K562 (cell line): ENCODE results near the gene MAP3K6. TPM values are rescaled to one million over a fixed set of nuclear protein-coding genes. Genes with fewer than 3 reads are reported as not detected.

Experiments
- CHCHD3 ChIP-seq: fragments of 250-450 bp; sonication (Bioruptor Pico); IDR thresholded peaks from 2 replicates; pipeline ENCODE4 v2.1.2; 2022; ENCODE audit warnings: mild to moderate bottlenecking
- CHD2 ChIP-seq: IDR thresholded peaks from 2 replicates; pipeline ENCODE4 v1.6.1; 2011; ENCODE audit warnings: low read depth, low read length
- CHD4 ChIP-seq: fragments of 200-600 bp; sonication (generic); IDR thresholded peaks from 3 replicates; pipeline ENCODE4 v1.6.1; 2012; ENCODE audit warnings: low read depth, mild to moderate bottlenecking, mixed read lengths, low read length, inconsistent platforms; ENCODE audit not compliant: insufficient read depth, insufficient replicate concordance, poor library complexity, severe bottlenecking
- FOXA1 ChIP-seq: fragments of 450-650 bp; IDR thresholded peaks from 2 replicates; pipeline ENCODE4 v1.6.1; 2016; ENCODE audit warnings: mild to moderate bottlenecking, borderline replicate concordance
- HDAC2 ChIP-seq: fragments of 450-650 bp; IDR thresholded peaks from 2 replicates; pipeline ENCODE4 v1.6.1; 2016; ENCODE audit warnings: mild to moderate bottlenecking
- HNRNPL ChIP-seq: fragments of 200-400 bp; formaldehyde crosslinking; IDR thresholded peaks from 2 replicates; pipeline ENCODE4 v1.6.1; 2017; ENCODE audit warnings: low read depth, mild to moderate bottlenecking, low read length
- KHSRP ChIP-seq: fragments of 450-650 bp; IDR thresholded peaks from 2 replicates; pipeline ENCODE4 v1.6.1; 2017
- RAD51 ChIP-seq: fragments of 450-650 bp; IDR thresholded peaks from 2 replicates; pipeline ENCODE4 v1.7.1; 2016; ENCODE audit warnings: low read depth, mild to moderate bottlenecking, borderline replicate concordance
- RHOXF2B ChIP-seq: fragments of 250-450 bp; sonication (Bioruptor Pico); conservative IDR thresholded peaks from 2 replicates; pipeline ENCODE4 v1.5.1; 2021
- SMAD4 ChIP-seq: fragments of 250-450 bp; sonication (Bioruptor Pico); conservative IDR thresholded peaks from 2 replicates; pipeline ENCODE4 v1.8.0; 2021; ENCODE audit warnings: inconsistent platforms, mild to moderate bottlenecking, moderate library complexity
- SP1 ChIP-seq: sonication (generic); formaldehyde crosslinking; IDR thresholded peaks from 2 replicates; pipeline ENCODE4 v1.8.1; 2022; ENCODE audit warnings: mild to moderate bottlenecking, missing genetic modification reagents
- ZBTB7A ChIP-seq: IDR thresholded peaks from 2 replicates; pipeline ENCODE4 v1.6.1; 2011; ENCODE audit warnings: low read depth, mild to moderate bottlenecking, low read length, moderate library complexity, borderline replicate concordance; ENCODE audit not compliant: control insufficient read depth
- ZNF23 ChIP-seq: fragments of 250-450 bp; sonication (Bioruptor Pico); IDR thresholded peaks from 2 replicates; pipeline ENCODE4 v1.4.0; 2020; ENCODE audit warnings: mild to moderate bottlenecking
- polyA plus RNA-seq, 8 experiments: library from polyadenylated mRNA; depleted of rRNA in 4 of 8; stranded (reverse) in 5 of 8; unstranded in 3 of 8; fragments of >200 nt; fragmentation: Nextera tagmentation in 2 of 8; fragmentation: Illumina TruSeq in 1 of 8; extraction: Ambion mirVana in 2 of 8; extraction: Trizol in 1 of 8; gene quantifications; 2 replicates each; pipeline versions ENCODE4 v1.2.1 to v1.2.3, GENCODE V29; 2011 to 2014; ENCODE audit warnings: inconsistent platforms in 1 of 8, missing spikeins in 1 of 8
- total RNA-seq, 7 experiments: library from RNA; depleted of rRNA in 6 of 7; stranded (reverse); fragments of >200 nt in 6 of 7; fragmentation: Illumina TruSeq in 2 of 7; extraction: Trizol in 2 of 7; gene quantifications; 2 replicates each; pipeline versions ENCODE4 v1.2.1 to v1.2.3, GENCODE V29; 2011 to 2021; ENCODE audit warnings: low replicate concordance in 1 of 7
- TF ChIP-seq, protein P1 (sequence below): fragments of 450-650 bp; IDR thresholded peaks from 2 replicates; pipeline ENCODE4 v1.6.1; 2018; ENCODE audit not compliant: partially characterized antibody
- TF ChIP-seq, protein P2 (sequence below): fragments of 450-650 bp; IDR thresholded peaks from 2 replicates; pipeline ENCODE4 v1.6.1; 2016

Gene MAP3K6
- total and polyA plus RNA-seq, 9 of the 15 experiments (the other 6 are each of a cell fraction or from before 2014, with no cell fraction given), result 0.99 to 21.9 (median 7.0) TPM

DNA sequence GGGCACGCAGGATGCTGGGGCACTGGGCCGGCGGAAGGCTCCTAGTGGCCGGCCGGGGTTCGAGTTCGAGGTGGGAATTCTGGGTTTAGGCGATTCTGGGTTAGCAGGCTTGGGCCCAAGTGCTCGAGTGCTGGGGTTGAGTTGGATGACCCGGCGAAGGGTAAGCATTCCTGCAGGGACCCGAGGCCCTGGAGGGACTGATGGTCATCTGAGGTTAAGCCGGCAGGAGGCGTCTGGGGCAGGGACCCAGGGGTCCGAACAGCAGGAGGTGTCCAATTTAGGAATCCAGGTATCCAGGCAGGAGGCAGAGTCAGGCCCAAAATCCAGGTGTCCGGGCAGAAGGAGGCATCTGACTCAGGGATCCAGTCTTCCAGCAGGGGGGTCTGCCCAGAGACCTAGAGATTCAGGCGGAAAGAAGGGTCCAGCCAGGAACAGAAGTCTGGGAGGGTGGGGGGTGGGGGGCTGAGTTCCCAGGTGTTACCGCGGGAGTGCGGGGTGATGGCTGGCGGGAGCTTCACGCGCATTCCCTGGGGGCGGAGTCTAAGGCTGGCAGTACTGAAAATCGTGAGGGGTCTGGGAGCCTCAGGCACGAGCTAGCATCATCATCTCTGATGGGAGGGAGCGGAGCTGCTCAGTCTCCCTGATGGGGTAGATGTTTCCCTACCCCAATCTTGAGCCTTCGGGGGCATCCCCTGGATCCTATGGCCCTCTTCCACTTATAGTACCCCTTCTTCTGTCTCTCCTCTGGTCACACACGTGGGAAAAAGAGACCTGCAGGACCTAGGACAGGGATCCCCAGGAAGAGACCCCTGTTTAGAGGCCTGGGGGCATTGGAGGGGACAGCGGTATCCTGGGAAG, 26.2 kb upstream of the MAP3K6 start (continued):
- TF ChIP-seq, protein P1, sequence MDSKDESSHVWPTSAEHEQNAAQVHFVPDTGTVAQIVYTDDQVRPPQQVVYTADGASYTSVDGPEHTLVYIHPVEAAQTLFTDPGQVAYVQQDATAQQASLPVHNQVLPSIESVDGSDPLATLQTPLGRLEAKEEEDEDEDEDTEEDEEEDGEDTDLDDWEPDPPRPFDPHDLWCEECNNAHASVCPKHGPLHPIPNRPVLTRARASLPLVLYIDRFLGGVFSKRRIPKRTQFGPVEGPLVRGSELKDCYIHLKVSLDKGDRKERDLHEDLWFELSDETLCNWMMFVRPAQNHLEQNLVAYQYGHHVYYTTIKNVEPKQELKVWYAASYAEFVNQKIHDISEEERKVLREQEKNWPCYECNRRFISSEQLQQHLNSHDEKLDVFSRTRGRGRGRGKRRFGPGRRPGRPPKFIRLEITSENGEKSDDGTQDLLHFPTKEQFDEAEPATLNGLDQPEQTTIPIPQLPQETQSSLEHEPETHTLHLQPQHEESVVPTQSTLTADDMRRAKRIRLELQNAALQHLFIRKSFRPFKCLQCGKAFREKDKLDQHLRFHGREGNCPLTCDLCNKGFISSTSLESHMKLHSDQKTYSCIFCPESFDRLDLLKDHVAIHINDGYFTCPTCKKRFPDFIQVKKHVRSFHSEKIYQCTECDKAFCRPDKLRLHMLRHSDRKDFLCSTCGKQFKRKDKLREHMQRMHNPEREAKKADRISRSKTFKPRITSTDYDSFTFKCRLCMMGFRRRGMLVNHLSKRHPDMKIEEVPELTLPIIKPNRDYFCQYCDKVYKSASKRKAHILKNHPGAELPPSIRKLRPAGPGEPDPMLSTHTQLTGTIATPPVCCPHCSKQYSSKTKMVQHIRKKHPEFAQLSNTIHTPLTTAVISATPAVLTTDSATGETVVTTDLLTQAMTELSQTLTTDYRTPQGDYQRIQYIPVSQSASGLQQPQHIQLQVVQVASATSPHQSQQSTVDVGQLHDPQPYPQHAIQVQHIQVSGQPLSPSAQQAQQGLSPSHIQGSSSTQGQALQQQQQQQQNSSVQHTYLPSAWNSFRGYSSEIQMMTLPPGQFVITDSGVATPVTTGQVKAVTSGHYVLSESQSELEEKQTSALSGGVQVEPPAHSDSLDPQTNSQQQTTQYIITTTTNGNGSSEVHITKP, result no peak
- TF ChIP-seq FOXA1 (no peak), KHSRP (no peak), HNRNPL (no peak), SP1 (CRISPR knock-in tag) (no peak), ZBTB7A (0 out of 2 replicates have a peak, but pooled peaks have one; percentile 35), RHOXF2B (CRISPR knock-in tag) (no peak), CHD4 (peak; percentile 80), ZNF23 (CRISPR knock-in tag) (no peak), HDAC2 (0 out of 2 replicates have a peak, but pooled peaks have one; percentile 26), SMAD4 (CRISPR knock-in tag) (no peak), CHCHD3 (CRISPR knock-in tag) (no peak), CHD2 (no peak), RAD51 (0 out of 2 replicates have a peak, but pooled peaks have one; percentile 13)
- TF ChIP-seq, protein P2, sequence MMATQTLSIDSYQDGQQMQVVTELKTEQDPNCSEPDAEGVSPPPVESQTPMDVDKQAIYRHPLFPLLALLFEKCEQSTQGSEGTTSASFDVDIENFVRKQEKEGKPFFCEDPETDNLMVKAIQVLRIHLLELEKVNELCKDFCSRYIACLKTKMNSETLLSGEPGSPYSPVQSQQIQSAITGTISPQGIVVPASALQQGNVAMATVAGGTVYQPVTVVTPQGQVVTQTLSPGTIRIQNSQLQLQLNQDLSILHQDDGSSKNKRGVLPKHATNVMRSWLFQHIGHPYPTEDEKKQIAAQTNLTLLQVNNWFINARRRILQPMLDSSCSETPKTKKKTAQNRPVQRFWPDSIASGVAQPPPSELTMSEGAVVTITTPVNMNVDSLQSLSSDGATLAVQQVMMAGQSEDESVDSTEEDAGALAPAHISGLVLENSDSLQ, result no peak
